Peyer's patch (tissue), 4 donors: Measurements from ENCODE around the gene KCNIP3.

Experiments
- POLR2A ChIP-seq, 2 donors: fragments of 450-650 bp; IDR thresholded peaks; one replicate each; pipeline ENCODE4 v1.5.1; 2017; ENCODE audit warnings: antibody characterized with exemption in 2 of 2, mild to moderate bottlenecking in 2 of 2, moderate library complexity in 2 of 2
- TF ChIP-seq, protein P1 (sequence below), 6 experiments: fragments of 450-650 bp in 4 of 6; fragments of 200-600 bp in 2 of 6; sonication (generic) in 1 of 6; IDR thresholded peaks; one replicate each; pipeline ENCODE4 v1.5.1; 2017 to 2019; ENCODE audit warnings: antibody characterized with exemption in 6 of 6, mild to moderate bottlenecking in 3 of 6, moderate library complexity in 1 of 6

- TF ChIP-seq, protein P1, sequence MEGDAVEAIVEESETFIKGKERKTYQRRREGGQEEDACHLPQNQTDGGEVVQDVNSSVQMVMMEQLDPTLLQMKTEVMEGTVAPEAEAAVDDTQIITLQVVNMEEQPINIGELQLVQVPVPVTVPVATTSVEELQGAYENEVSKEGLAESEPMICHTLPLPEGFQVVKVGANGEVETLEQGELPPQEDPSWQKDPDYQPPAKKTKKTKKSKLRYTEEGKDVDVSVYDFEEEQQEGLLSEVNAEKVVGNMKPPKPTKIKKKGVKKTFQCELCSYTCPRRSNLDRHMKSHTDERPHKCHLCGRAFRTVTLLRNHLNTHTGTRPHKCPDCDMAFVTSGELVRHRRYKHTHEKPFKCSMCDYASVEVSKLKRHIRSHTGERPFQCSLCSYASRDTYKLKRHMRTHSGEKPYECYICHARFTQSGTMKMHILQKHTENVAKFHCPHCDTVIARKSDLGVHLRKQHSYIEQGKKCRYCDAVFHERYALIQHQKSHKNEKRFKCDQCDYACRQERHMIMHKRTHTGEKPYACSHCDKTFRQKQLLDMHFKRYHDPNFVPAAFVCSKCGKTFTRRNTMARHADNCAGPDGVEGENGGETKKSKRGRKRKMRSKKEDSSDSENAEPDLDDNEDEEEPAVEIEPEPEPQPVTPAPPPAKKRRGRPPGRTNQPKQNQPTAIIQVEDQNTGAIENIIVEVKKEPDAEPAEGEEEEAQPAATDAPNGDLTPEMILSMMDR (IDR thresholded peaks at IDR 0.05) = no peak
- TF ChIP-seq POLR2A (IDR thresholded peaks at IDR 0.05) = no peak
Observed at GRCh38 chr2:95380731-95381130, 83.6 kb downstream of the KCNIP3 start.
